PFSK-1 (cell line): ENCODE results near the gene IST1.

Experiments
- FOXP2 ChIP-seq: optimal IDR thresholded peaks from 2 replicates; pipeline ENCODE3; 2011; ENCODE audit warnings: borderline replicate concordance, control low read depth, inconsistent platforms; ENCODE audit not compliant: insufficient read depth; ENCODE audit errors: extremely low read length, extremely low read depth
- POLR2AphosphoS5 ChIP-seq: IDR thresholded peaks from 2 replicates; pipeline ENCODE4 v1.6.1; 2012; ENCODE audit warnings: low read depth, mild to moderate bottlenecking, control low read depth, low read length, moderate library complexity
- SIN3A ChIP-seq: IDR thresholded peaks from 2 replicates; pipeline ENCODE4 v1.6.1; 2012; ENCODE audit warnings: mild to moderate bottlenecking, low read length, moderate library complexity, borderline replicate concordance; ENCODE audit not compliant: insufficient read depth
- TAF1 ChIP-seq: IDR thresholded peaks from 2 replicates; pipeline ENCODE4 v1.6.1; 2012; ENCODE audit warnings: low read length, control low read depth, borderline replicate concordance; ENCODE audit not compliant: insufficient read depth
- TF ChIP-seq, protein P1 (sequence below), 2 experiments: IDR thresholded peaks; 2 replicates each; pipeline versions ENCODE4 v1.6.1 to v1.8.0; 2011 to 2012; ENCODE audit warnings: low read depth in 2 of 2, low read length in 2 of 2, control low read depth in 1 of 2, inconsistent platforms in 1 of 2, mild to moderate bottlenecking in 1 of 2, moderate library complexity in 1 of 2; ENCODE audit not compliant: insufficient read depth in 1 of 2

Gene IST1

DNA sequence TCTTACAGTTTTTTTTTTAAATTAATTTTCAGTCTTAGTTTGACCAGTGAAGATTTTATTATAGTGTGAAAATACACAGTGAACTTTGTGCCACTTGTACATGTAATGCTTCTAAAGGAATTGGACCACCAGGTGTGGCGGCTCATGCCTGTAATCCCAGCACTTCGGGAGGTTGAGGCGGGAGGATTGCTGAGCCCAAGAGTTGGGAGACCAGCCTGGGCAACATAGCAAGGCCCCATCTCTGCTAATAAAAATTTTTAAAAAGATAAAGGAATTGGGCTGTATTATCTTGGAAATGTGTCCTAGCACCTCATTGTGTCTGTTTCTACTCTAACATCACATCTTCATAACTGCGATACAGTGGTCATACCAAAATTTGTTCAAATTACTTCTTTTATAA is 3.8 kb downstream of the IST1 start:
- TF ChIP-seq FOXP2 = no peak
- TF ChIP-seq, protein P1, sequence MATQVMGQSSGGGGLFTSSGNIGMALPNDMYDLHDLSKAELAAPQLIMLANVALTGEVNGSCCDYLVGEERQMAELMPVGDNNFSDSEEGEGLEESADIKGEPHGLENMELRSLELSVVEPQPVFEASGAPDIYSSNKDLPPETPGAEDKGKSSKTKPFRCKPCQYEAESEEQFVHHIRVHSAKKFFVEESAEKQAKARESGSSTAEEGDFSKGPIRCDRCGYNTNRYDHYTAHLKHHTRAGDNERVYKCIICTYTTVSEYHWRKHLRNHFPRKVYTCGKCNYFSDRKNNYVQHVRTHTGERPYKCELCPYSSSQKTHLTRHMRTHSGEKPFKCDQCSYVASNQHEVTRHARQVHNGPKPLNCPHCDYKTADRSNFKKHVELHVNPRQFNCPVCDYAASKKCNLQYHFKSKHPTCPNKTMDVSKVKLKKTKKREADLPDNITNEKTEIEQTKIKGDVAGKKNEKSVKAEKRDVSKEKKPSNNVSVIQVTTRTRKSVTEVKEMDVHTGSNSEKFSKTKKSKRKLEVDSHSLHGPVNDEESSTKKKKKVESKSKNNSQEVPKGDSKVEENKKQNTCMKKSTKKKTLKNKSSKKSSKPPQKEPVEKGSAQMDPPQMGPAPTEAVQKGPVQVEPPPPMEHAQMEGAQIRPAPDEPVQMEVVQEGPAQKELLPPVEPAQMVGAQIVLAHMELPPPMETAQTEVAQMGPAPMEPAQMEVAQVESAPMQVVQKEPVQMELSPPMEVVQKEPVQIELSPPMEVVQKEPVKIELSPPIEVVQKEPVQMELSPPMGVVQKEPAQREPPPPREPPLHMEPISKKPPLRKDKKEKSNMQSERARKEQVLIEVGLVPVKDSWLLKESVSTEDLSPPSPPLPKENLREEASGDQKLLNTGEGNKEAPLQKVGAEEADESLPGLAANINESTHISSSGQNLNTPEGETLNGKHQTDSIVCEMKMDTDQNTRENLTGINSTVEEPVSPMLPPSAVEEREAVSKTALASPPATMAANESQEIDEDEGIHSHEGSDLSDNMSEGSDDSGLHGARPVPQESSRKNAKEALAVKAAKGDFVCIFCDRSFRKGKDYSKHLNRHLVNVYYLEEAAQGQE (IDR thresholded peaks at IDR 0.05; ENCODE audit: insufficient read depth in 1 of 2, low read depth in 2 of 2, low read length in 2 of 2) = no peak
- TF ChIP-seq POLR2AphosphoS5 = no peak
- TF ChIP-seq SIN3A = no peak
- no peak for TF ChIP-seq TAF1

DNA sequence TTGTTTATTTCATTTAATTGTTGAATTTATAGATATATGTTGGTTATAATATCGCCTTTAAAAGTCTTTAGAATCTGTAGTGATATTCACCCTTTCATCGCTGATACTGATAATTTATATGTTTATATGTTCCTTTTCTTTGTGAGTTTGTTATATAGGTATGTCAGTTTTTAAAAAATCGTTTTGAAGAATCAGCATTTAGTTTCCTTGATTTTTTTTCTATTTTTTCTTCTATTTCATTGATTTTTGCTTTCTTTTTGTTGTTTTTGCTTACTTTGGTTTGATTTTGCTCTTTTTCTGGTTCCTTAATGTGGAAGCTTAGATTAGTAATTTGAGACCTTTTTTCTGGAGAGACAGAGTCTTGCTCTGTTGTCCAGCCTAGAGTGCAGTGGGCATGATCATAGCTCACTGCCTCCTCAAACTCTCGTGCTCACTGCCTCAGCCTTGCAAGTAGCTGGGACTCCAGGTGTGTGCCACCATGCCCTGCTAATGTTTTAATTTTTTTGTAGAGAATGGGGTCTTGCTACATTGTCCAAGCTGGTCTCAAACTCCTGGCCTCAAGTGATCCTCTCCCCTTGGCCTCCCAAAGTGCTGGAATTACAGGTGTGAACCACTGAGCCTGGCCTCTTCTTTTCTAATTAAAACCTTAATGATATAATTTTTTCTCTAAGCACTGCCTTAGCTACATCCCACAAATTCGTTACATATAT is 7.5 kb downstream of the IST1 start:
- TF ChIP-seq SIN3A (no peak), POLR2AphosphoS5 (no peak), FOXP2 (no peak)

DNA sequence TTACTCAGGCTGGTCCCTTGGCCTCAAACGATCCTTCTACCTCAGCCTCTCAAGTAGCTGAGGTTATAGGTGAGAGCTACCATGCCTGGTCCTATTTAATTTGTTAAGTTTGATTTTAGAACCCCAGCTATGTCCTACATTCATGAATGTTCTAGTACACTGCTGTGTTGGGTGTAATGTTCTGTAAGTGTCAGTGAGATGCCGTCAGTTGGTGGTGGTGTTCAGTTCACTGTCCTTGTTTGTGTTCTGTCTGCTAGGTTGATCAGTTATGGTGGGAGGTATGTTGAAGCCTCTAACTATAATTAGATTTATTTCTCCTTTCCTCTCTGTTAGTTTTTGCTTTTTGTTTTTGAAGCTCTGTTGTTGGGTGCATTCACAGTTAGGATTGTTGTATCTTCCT is 8.3 kb downstream of the IST1 start:
- TF ChIP-seq TAF1 (no peak), FOXP2 (no peak), POLR2AphosphoS5 (no peak), SIN3A (no peak)
- TF ChIP-seq, protein P1 (IDR thresholded peaks at IDR 0.05; ENCODE audit: insufficient read depth in 1 of 2, low read depth in 2 of 2, low read length in 2 of 2) = no peak

DNA sequence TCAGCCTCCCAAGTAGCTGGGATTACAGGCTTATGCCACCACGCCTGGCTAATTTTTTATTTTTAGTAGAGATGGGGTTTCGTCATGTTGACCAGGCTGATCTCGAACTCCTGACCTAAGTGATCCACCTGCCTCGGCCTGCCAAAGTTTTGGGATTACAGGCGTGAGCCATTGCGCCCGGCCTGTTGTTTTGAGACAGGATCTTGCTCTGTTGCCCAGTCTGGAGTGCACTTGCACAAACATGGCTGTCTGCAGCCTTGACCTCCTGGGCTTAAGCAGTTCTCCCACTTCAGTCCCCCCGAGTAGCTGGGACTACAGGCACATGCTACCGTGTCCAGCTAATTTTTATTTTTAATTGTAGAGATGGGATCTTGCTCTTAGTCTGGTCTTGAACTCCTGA is 8.9 kb downstream of the IST1 start:
- TF ChIP-seq POLR2AphosphoS5 = no peak

DNA sequence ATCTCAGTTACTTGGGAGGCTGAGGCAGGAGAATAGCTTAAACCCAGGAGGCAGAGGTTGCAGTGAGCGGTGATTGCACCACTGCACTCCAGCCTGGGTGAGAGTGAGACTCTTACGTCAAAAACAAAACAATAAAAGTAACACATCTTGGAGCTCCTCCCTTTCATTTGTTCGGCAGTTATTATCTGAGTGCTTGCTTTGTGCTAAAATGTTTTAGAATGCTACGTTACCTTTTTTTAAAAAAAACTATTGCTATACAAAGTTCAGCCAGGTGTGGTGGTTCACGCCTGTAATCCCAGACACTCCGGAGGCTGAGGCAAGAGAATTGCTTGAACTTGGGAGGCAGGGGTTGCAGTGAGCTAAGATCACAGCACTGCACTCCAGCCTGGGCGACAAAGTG is 15.8 kb downstream of the IST1 start:
- TF ChIP-seq, protein P1 (IDR thresholded peaks at IDR 0.05; ENCODE audit: insufficient read depth in 1 of 2, low read depth in 2 of 2, low read length in 2 of 2) = no peak
- no peak for TF ChIP-seq POLR2AphosphoS5
- no peak for TF ChIP-seq SIN3A

DNA sequence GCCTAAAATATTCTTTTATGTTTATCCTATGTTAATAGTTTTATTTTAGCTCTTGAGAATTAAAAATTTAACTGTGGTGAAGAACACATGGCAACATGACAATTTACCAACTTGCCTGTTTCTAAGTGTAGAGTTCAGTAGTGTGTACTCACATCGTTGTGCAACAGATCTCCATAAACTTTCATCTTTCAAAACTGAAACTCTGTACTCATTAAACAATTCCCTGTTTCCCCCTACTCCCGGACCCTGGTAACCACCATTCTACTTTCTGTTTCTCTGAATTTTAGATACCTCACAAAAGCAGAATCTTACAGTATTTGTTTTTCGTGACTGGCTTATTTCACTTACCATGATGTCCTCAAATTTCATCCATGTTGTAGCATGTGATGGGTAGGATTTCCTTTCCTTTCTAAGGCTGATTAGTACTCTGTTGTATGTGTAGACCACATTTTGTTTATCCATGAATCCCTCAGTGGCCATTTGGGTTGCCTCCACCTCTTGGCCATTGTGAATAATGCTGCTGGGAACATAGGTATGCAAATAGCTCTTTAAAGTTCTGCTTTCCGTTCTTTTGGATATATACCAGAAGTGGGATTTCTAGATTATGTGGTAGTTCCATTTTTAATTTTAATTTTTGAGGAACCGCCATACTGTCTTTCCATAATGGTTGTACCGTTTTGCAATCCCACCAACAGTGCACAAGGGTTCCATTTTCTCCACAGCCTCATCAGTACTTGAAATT is 17.4 kb downstream of the IST1 start:
- no peak for TF ChIP-seq TAF1
- no peak for TF ChIP-seq FOXP2
- no peak for TF ChIP-seq POLR2AphosphoS5
- TF ChIP-seq SIN3A = no peak
- TF ChIP-seq, protein P1 (IDR thresholded peaks at IDR 0.05; ENCODE audit: insufficient read depth in 1 of 2, low read depth in 2 of 2, low read length in 2 of 2) = no peak
